HepG2 (cell line): Measurements from ENCODE around the gene TUBA4B. TPM values are rescaled to one million over a fixed set of nuclear protein-coding genes. Genes with fewer than 3 reads are reported as not detected.

Experiments
- FIP1L1 ChIP-seq: fragments of 200-400 bp; formaldehyde crosslinking; IDR thresholded peaks from 2 replicates; pipeline ENCODE4 v1.6.1; 2018; ENCODE audit warnings: low read depth, mild to moderate bottlenecking, low read length, moderate library complexity, borderline replicate concordance; ENCODE audit not compliant: insufficient read depth
- FOSL2 ChIP-seq: sonication (generic); formaldehyde crosslinking; IDR thresholded peaks from 2 replicates; pipeline ENCODE4 v1.4.0; 2020; ENCODE audit warnings: missing genetic modification reagents
- FOXA3 ChIP-seq: IDR thresholded peaks from 2 replicates; pipeline ENCODE4 v1.6.1; 2016; ENCODE audit warnings: missing genetic modification reagents, missing compliant biosample characterization
- HOXA7 ChIP-seq: sonication (generic); formaldehyde crosslinking; IDR thresholded peaks from 2 replicates; pipeline ENCODE4 v1.8.1; 2022; ENCODE audit warnings: mild to moderate bottlenecking, missing genetic modification reagents, moderate library complexity
- NRL ChIP-seq: sonication (generic); formaldehyde crosslinking; IDR thresholded peaks from 2 replicates; pipeline ENCODE4 v1.5.0; 2020; ENCODE audit warnings: missing genetic modification reagents, mild to moderate bottlenecking, moderate library complexity, borderline replicate concordance
- RCOR2 ChIP-seq: IDR thresholded peaks from 2 replicates; pipeline ENCODE4 v1.6.1; 2016; ENCODE audit warnings: missing biosample characterization, missing genetic modification reagents
- SNAI1 ChIP-seq: sonication (generic); formaldehyde crosslinking; IDR thresholded peaks from 2 replicates; pipeline ENCODE4 v1.5.0; 2020; ENCODE audit warnings: mild to moderate bottlenecking, missing genetic modification reagents, borderline replicate concordance
- TAF1 ChIP-seq: sonication (generic); formaldehyde crosslinking; IDR thresholded peaks from 2 replicates; pipeline ENCODE4 v1.4.0; 2020; ENCODE audit warnings: missing genetic modification reagents
- TOE1 ChIP-seq: sonication (generic); formaldehyde crosslinking; IDR thresholded peaks from 2 replicates; pipeline ENCODE4 v1.4.0; 2020; ENCODE audit warnings: mild to moderate bottlenecking, missing genetic modification reagents
- ZKSCAN5 ChIP-seq: sonication (generic); formaldehyde crosslinking; IDR thresholded peaks from 2 replicates; pipeline ENCODE4 v1.5.1; 2020; ENCODE audit warnings: mild to moderate bottlenecking, missing genetic modification reagents
- ZNF205 ChIP-seq: IDR thresholded peaks from 2 replicates; pipeline ENCODE4 v1.6.1; 2018; ENCODE audit warnings: missing biosample characterization, missing genetic modification reagents
- ZNF224 ChIP-seq: sonication (generic); formaldehyde crosslinking; IDR thresholded peaks from 2 replicates; pipeline ENCODE4 v1.5.0; 2020; ENCODE audit warnings: mild to moderate bottlenecking, missing genetic modification reagents
- ZNF263 ChIP-seq: sonication (generic); formaldehyde crosslinking; IDR thresholded peaks from 2 replicates; pipeline ENCODE4 v1.4.0; 2020; ENCODE audit warnings: missing genetic modification reagents
- ZNF530 ChIP-seq: sonication (generic); formaldehyde crosslinking; IDR thresholded peaks from 2 replicates; pipeline ENCODE4 v1.5.0; 2020; ENCODE audit warnings: low read depth, mild to moderate bottlenecking, missing genetic modification reagents
- ZNF780A ChIP-seq: sonication (generic); formaldehyde crosslinking; IDR thresholded peaks from 2 replicates; pipeline ENCODE4 v1.8.0; 2022; ENCODE audit warnings: mild to moderate bottlenecking, missing genetic modification reagents, moderate library complexity
- polyA plus RNA-seq, 8 experiments: library from polyadenylated mRNA; depleted of rRNA in 3 of 8; stranded (reverse) in 7 of 8; unstranded in 1 of 8; fragments of >200 nt; fragmentation: Illumina TruSeq in 4 of 8; extraction: Trizol in 4 of 8; gene quantifications; 2 replicates each; pipeline versions ENCODE4 v1.2.1 to v1.2.3, GENCODE V29; 2011 to 2016; ENCODE audit warnings: low read depth in 4 of 8, missing spikeins in 1 of 8, mixed read lengths in 1 of 8; ENCODE audit not compliant: insufficient read depth in 1 of 8
- total RNA-seq, 5 experiments: library from RNA; depleted of rRNA; stranded (reverse); fragments of >200 nt; fragmentation: Illumina TruSeq; extraction: Trizol; gene quantifications; 2 replicates each; pipeline ENCODE4 v1.2.3, GENCODE V29; 2016; ENCODE audit warnings: low read depth in 1 of 5
- TF ChIP-seq, protein P1 (sequence below): sonication (generic); formaldehyde crosslinking; IDR thresholded peaks from one replicate; pipeline ENCODE4 v1.5.1; 2020; ENCODE audit warnings: mild to moderate bottlenecking, missing genetic modification reagents; ENCODE audit errors: not compliant biosample characterization
- TF ChIP-seq, protein P2 (sequence below): IDR thresholded peaks from 2 replicates; pipeline ENCODE4 v1.6.1; 2016; ENCODE audit warnings: low read depth, control low read depth
- TF ChIP-seq, protein P3 (sequence below): sonication (generic); formaldehyde crosslinking; IDR thresholded peaks from 2 replicates; pipeline ENCODE4 v1.5.0; 2020; ENCODE audit warnings: mild to moderate bottlenecking, missing genetic modification reagents

TUBA4B gene
- total and polyA plus RNA-seq, 2 of the 13 experiments (the other 11 are each of a cell fraction or from before 2014, with no cell fraction given), result 0.18 to 0.22 TPM

DNA sequence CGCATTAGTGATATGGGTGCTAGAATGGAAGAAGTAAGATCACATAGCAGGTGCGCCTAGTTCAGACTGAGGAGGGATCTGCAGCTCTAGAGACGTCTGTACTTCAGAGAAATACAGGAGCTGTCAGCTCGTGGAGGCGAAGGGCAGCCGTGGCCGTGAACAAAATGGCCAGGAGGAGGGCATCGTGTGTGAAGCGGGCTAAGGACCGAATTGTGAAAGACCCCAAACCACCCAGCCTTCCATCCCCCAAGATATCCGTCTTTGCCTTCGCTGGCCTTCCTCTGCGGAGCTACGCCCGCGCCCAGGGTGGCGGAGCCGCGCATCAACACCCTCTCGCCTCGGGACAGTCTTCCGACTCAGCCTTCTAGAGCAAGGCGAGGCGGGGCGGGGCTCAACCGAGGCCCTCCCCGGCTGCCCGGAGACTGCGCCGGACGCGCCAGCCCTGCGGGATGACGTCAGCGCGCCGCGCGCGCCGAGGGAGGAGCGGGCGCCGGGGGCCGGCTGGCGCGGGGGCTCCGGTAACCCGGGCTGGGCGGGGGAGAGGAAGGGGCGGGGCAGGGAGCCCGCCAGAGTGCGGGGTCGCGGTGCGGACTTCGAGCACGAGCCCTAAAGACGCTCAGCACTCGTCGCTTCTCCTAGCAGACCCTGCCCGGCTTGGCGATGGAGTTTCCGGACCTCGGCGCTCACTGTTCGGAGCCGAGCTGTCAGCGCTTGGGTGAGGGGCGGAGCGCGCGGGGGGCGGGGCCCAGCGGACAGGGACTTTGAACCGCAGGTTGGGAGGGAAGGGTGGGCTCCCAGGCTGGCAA lies 46.5 kb upstream of the TUBA4B start, which contains the start of gene ZFAND2B (continued):
- TF ChIP-seq TOE1 (CRISPR knock-in tag) (no peak), ZNF530 (CRISPR knock-in tag) (no peak), FOSL2 (CRISPR knock-in tag) (peak; percentile 53), ZNF224 (CRISPR knock-in tag) (peak; percentile 67; the same call in 1 of the 2 replicates), RCOR2 (no peak), ZNF205 (CRISPR knock-in tag) (0 out of 2 replicates have a peak, but pooled peaks have one; percentile 28), NRL (peak; percentile 94), FOXA3 (peak; percentile 29; the same call in 1 of the 2 replicates), TAF1 (peak; percentile 95), ZNF780A (CRISPR knock-in tag) (0 out of 2 replicates have a peak, but pooled peaks have one; percentile 31), ZKSCAN5 (CRISPR knock-in tag) (no peak; the same call in 1 of the 2 replicates), SNAI1 (CRISPR knock-in tag) (no peak), HOXA7 (CRISPR knock-in tag) (no peak), FIP1L1 (peak; percentile 91; the same call in 1 of the 2 replicates), ZNF263 (peak; percentile 57)
- TF ChIP-seq, protein P1, sequence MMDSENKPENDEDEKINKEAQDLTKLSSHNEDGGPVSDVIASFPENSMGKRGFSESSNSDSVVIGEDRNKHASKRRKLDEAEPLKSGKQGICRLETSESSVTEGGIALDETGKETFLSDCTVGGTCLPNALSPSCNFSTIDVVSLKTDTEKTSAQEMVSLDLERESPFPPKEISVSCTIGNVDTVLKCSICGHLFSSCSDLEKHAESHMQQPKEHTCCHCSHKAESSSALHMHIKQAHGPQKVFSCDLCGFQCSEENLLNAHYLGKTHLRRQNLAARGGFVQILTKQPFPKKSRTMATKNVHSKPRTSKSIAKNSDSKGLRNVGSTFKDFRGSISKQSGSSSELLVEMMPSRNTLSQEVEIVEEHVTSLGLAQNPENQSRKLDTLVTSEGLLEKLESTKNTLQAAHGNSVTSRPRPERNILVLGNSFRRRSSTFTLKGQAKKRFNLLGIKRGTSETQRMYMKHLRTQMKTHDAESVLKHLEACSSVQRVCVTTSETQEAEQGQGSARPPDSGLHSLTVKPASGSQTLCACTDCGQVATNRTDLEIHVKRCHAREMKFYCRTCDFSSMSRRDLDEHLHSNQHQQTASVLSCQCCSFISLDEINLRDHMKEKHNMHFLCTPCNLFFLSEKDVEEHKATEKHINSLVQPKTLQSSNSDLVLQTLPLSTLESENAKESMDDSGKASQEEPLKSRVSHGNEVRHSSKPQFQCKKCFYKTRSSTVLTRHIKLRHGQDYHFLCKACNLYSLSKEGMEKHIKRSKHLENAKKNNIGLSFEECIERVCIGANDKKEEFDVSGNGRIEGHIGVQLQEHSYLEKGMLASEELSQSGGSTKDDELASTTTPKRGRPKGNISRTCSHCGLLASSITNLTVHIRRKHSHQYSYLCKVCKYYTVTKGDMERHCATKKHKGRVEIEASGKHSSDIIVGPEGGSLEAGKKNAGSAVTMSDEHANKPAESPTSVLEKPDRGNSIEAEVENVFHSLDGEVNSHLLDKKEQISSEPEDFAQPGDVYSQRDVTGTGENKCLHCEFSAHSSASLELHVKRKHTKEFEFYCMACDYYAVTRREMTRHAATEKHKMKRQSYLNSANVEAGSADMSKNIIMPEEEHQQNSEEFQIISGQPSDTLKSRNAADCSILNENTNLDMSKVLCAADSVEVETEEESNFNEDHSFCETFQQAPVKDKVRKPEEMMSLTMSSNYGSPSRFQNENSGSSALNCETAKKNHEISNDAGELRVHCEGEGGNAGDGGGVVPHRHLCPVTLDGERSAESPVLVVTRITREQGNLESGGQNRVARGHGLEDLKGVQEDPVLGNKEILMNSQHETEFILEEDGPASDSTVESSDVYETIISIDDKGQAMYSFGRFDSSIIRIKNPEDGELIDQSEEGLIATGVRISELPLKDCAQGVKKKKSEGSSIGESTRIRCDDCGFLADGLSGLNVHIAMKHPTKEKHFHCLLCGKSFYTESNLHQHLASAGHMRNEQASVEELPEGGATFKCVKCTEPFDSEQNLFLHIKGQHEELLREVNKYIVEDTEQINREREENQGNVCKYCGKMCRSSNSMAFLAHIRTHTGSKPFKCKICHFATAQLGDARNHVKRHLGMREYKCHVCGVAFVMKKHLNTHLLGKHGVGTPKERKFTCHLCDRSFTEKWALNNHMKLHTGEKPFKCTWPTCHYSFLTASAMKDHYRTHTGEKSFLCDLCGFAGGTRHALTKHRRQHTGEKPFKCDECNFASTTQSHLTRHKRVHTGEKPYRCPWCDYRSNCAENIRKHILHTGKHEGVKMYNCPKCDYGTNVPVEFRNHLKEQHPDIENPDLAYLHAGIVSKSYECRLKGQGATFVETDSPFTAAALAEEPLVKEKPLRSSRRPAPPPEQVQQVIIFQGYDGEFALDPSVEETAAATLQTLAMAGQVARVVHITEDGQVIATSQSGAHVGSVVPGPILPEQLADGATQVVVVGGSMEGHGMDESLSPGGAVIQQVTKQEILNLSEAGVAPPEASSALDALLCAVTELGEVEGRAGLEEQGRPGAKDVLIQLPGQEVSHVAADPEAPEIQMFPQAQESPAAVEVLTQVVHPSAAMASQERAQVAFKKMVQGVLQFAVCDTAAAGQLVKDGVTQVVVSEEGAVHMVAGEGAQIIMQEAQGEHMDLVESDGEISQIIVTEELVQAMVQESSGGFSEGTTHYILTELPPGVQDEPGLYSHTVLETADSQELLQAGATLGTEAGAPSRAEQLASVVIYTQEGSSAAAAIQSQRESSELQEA (CRISPR knock-in tag), result no peak
- TF ChIP-seq, protein P2, sequence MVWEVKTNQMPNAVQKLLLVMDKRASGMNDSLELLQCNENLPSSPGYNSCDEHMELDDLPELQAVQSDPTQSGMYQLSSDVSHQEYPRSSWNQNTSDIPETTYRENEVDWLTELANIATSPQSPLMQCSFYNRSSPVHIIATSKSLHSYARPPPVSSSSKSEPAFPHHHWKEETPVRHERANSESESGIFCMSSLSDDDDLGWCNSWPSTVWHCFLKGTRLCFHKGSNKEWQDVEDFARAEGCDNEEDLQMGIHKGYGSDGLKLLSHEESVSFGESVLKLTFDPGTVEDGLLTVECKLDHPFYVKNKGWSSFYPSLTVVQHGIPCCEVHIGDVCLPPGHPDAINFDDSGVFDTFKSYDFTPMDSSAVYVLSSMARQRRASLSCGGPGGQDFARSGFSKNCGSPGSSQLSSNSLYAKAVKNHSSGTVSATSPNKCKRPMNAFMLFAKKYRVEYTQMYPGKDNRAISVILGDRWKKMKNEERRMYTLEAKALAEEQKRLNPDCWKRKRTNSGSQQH, result peak; percentile 75; the same call in 1 of the 2 replicates
- TF ChIP-seq, protein P3, sequence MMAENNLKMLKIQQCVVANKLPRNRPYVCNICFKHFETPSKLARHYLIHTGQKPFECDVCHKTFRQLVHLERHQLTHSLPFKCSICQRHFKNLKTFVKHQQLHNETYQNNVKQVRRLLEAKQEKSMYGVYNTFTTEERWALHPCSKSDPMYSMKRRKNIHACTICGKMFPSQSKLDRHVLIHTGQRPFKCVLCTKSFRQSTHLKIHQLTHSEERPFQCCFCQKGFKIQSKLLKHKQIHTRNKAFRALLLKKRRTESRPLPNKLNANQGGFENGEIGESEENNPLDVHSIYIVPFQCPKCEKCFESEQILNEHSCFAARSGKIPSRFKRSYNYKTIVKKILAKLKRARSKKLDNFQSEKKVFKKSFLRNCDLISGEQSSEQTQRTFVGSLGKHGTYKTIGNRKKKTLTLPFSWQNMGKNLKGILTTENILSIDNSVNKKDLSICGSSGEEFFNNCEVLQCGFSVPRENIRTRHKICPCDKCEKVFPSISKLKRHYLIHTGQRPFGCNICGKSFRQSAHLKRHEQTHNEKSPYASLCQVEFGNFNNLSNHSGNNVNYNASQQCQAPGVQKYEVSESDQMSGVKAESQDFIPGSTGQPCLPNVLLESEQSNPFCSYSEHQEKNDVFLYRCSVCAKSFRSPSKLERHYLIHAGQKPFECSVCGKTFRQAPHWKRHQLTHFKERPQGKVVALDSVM, result no peak
